Measurements from ENCODE around the gene ASAH2B.

The ASAH2B gene

GRCh38 chr10:50799595-50799994, 59.9 kb downstream of the ASAH2B start:
- DNase-seq, result no peak

DNA sequence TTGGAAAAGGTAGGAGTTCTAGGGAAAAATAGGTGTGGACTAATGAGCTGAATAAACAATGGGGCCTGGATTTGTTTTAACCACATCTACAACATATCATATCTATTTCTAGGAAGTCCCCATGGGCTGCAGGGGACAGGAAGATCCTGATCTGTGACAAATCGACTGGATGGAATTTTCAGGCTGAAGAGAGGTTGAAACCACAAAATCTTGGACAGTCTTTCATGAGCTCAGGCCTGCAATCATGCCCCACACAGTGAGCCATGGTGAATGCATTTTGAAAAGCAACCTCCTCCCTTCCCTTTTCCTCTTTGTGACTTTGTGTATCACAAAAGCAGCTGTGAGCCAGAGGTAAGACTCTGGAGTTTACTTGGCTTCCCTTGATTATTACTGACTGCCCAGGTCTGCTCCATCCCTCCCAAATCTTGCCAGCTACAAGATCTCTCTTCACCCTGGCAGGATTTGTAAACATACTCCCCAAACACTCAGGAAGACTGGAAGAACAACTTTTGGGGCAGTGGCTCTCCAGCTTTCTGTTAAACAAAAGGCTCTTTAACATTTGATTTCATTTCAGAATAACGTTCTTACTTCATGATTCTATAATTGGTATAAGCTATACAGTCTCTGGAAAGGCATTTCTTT, 66.4 kb downstream of the ASAH2B start:
- no peak for DNase-seq

- DNase-seq, result no peak
These were observed 68.4 kb downstream of the ASAH2B start for GRCh38 chr10:50807851-50808776.

Data from hematopoietic multipotent progenitor cell treated with erythropoietin and hydrocortisone succinate and interleukin-3 and kit ligand, for 6 days (in vitro differentiated cells).